ENCODE data around the gene HRH3.

DNA sequence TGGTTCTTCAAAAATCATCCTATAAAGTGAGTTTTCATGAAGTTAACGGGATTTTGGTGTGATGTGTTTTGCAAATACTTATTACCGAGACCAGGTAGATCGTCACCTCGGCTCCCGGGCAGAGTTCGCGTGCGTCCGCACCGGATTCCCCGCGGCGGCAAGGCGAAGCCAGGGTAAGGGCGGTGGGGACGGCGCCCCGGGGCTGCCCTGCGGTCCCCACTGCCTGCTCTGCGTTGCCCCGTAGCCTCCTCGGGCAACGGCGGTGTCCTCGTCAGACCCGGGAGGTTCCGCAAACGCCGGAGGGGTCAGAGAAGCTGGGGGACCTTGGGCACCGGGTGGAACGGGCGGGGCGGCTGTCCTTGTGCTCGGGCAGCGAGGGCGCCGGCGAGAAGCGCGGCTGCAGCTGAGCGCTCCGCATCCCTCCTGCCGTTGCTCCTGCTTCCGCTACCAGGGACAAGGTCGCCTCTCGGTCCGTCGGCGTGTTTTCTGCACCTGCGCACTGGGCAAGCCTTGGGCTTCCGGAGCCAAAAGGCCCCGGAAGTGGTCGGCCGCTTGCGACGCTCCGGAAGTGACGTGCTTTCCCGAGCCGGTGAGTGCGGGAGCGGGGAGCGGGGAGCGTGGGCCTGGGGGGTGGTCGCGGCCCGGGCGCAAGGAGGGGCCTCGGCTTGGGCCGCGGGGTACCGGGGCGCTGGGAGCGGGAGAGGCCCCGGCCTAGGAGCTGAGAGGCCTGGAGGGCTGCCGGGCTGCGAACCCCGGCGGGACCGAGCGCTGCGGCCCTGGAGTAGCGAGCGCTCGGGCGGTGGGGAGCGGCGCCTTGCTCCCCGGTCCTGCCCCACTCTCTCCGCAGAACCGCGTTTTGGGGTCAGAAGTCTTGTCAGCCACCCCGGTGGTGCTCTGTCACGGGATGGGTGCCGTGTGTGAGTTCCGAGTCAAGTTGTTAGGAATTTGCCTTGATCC, 37.3 kb downstream of the HRH3 start, which contains the start of gene MTG2:
- TF ChIP-seq CTCF (IDR thresholded peaks at IDR 0.05; ENCODE audit: insufficient read depth, low read depth, low read length) (no peak), EZH2 (IDR thresholded peaks at IDR 0.05; ENCODE audit: insufficient read depth, low read length) (no peak)

Measured in astrocyte (in vitro differentiated cells and primary cell).